ENCODE measurements around the gene MRPL14.

Gene MRPL14

DNA sequence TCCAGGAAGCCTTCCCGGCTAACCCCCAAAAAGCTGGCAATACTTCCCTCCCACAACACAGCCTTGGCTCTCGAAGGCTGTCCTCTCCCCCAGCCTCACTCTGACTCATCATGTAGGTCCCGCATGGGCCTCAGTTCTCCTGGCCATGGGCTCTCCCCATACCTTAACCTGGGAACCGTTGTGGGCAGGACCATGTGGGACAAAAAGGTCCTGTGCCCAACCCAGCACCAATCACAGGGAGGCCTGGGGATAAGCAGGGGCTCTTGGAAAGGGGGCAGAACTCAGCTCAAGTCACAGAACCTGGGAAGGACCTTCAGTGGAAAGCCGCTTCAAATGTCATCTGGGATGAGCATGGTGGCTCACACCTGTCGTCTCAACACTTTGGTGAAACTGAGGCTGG, 45.5 kb downstream of the MRPL14 start:
- no peak for DNase-seq (ENCODE audit: low read depth in 2 of 3, low spot score in 1 of 3)

DNA sequence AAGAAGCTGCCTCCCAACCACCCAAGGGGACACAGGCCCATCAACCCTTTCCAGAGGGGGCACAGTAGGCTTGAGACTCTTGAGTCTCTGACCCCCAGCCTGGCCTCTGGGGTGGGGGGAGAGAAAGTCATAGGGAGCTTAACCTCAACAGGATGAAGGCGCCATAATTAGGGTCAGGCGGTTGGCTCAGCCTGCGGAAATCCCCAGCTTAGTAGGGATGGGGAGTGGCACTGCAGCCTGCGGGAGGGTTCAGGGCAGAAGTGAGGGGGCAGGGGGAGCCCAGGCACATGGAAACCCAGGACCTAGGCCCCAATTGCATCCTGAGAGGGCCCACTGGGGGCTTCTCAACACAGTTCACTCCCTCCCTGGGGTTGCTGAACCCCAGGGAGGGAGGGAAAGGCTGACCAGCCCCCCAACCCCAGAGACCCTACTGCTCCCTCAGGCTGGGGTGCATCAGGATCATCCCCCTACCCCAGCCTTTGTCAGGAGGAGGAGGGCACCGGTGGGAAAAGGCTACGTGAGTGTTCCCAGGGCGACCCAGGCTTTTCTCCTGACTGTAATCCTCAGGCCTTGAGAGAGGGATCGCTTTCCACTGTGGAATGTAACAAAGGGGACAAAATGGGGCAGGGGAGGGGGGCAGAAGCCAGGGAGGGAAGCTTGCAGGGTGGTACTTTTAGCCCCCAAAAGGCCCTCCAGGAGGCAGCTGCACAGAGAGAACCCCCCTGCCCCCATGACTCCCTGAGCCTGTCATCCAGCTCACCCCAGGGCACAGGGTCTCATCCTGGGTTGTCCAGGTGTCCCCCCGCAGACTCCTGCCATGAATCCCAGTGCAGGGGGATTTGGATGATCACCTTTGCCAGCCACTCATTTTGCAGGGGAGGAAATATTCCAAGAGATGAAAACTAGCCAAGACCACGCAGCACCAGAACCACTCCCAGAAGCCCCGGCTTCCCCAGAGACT, 46.4 kb downstream of the MRPL14 start:
- no peak for DNase-seq (ENCODE audit: low read depth in 2 of 3, low spot score in 1 of 3)

- DNase-seq (ENCODE audit: low read depth in 2 of 3, low spot score in 1 of 3): no peak
These were observed 47.6 kb downstream of the MRPL14 start for GRCh38 chr6:44079672-44080071.

GRCh38 chr6:44078827-44079671, 48.2 kb downstream of the MRPL14 start:
- peak; percentile 58 to 83 (median 59) for DNase-seq (ENCODE audit: low read depth in 2 of 3, low spot score in 1 of 3)

DNA sequence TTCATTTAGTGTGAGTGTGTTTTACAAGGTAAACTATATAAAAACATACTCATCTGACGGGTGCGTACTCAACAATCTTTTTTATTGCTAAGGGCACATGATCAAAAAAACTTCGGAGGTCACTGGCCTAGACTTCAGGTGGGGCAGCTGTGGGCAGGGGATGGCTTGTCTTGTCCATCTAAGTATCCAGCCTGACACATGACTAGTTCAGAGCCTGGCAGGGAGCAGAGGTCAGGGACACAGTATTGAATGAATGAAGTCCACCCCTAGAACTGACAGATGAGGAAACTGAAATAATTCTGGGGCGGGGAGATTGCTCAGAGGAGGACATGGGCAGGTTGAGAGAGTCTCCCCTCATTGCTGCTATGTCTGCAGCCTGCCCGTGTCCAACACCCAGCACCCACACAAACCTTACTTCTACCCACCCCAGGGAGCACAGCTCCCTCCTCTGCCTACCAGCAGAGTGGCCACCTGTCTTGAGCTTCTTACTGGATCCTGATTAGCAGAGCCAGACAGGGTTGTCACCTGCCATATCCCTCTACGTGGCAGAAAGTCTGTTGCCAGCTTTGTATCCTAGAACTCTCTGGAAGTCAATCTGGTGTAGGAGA, 48.9 kb downstream of the MRPL14 start:
- no peak for DNase-seq (ENCODE audit: low read depth in 2 of 3, low spot score in 1 of 3)

DNA sequence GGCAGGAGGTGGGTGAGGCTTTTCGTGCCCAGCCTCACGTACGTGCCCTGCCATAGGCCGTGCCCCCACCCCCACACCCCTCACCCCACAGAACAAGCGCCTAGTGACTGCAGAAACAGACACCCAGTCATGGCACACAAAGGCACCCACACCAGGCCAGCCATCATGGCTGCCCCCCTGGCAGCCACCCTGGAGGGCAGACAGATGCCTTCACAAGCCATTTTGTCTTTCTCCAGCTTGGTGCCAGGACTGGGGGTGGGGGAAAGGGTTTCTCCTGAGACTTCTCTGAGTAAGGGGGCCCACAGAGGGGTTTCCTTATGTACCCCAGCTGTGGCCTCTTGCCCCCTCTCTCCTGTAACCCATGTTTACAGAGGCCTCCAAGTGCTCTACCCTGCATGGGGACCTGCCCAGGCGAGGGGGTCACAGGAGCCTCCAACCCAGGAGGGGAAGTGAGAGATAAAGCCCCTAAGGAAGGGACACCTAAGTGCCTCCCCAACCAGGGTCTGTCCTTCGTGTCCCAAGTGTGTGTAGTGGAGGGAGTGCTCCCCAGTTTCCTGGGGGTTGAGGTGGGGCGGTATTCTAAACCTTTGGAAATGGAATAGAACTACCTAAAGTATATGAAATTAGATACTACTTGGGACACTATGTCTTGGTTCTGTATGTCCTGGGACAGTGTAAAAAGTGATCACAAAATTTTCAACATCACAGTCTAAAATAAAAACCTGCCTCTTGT, 49.9 kb downstream of the MRPL14 start:
- no peak for DNase-seq (ENCODE audit: low read depth in 2 of 3, low spot score in 1 of 3)

- no peak for DNase-seq (ENCODE audit: low read depth in 2 of 3, low spot score in 1 of 3)
These were observed 50.7 kb downstream of the MRPL14 start for GRCh38 chr6:44076356-44077213.

- no peak for DNase-seq (ENCODE audit: low read depth in 2 of 3, low spot score in 1 of 3)
These were observed 51.5 kb downstream of the MRPL14 start for GRCh38 chr6:44075647-44076355.

DNA sequence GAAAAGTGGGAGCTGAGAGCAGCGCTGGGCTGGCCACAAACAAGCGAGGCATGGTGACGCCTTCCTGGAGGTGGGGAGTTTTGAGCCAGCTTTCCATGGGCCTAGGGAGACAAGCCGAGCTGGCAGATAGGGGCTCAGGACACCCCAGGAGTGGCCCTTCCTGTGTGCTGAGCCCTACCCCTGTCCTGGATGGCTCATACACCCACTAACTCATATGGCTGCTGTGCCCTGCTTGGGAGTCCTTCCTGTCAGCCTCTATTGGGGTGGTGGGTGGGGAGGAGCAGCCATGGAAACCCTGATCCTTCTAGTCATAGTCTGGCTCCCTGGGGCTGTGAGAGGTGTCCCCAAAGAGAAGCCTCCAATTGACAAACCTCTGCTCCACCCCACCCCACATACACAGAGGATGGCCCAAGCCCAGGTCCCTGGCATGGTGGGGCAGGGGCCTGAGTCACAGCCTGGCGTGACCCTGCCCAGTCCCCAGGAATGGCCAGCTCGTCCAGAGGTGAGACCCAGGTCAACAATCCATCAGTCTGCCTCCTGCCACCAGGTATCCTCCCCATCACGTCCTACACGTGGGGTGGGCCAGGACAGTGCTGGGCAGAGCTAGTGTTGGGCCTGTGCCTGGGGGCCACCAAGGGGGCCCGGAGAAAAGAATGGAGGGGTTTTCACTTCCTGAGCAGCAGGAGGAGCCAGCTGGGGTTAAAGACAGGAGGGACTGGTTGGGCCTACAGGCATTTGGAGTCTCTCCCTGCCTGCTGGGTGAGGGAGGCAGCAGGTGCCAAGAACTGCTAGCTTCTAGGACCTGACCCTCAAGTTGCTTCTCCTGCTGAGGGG, 52.2 kb downstream of the MRPL14 start:
- no peak for DNase-seq (ENCODE audit: low read depth in 2 of 3, low spot score in 1 of 3)

DNA sequence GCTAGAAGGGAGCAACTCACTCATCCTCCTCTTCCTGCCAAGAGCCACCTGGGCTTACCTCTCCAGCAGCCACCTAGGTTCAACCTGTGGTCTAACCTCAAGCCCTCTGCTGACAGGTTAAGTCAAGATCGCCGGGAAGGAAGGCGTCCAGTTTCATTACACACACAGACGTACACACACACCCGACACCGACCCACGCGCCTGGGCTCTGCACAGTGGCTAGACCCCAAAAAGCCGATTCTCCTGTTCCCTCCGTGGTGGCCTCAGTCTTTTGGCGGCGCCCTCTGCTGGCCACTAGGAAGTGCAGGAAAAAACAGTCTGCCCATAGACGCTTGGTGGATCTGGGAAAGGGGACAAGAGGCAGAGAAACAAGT, 52.8 kb downstream of the MRPL14 start:
- peak; percentile 57 to 66 (median 63) for DNase-seq (ENCODE audit: low read depth in 2 of 3, low spot score in 1 of 3)

DNA sequence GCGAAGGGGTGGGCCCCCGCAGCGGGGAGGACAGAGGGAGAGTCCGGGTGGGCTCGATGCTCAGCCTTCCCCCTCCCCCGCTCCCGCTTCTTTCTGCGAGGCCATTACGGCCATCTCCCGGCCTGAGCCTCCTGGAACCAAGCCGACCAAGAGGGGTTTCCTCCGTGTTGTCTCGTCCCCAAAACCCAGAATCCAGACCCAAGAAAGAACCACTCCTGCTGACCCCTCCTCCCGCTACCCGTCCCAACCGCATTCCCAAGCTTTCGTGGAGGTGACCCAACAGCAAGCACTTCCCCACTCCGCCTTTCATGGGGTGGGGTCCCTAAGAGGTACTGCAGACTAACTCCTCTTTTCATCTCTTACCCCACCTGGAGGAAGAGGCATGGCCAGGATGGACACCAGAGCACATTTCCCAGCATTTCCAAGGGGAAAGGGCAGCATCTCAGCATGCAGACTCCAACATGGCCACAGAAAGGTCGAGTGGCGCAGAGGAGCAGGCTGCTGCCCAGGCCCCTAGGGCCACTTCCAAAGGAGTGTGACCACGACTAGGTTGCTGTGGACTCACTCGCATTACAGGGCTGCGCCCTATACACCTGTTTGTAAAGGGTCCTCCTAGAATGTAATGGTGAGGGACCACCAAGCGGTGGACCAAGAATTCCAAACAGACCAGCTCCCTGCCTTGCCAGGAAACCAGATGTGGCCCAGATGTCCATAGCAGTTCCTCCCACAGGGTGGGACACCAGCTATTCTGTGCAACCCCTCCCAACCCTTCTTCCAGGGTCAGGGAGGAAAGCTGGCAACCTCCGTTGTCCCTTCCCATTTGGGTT, 53.4 kb downstream of the MRPL14 start:
- peak in 1 of 3 donors; percentile 28 for DNase-seq (ENCODE audit: low read depth in 2 of 3, low spot score in 1 of 3)

DNA sequence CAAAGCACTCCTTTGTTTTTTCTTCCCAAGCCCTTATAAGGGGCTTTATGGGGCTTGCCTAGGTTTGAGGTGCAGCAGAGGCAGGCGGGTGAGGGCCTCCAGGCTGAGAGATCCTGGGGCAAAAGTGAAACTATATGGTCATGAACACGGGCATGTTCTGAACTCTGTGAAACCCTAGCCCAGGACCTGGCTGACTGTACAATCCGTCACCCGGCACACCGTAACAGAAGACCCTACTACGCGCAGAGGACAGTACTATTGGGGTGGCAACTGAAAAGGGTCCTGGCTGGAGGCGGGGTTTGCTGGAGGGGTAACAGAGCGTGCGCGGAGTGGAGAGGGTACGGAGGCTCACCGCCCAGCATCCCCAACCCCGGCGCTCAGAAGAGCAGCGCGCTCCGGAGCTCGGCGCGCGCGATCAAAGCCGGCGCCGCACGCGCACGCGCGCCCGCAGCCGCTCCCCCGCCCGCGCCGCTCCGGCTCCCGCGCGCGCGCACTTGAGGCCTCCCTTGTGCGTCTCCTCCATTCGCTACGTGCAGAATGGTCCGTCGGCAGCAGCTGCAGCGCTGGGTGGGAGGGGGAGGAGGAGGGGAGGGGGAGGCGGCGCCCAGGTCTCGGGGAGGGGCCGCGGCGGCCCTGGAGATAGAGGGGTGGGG, 54.2 kb downstream of the MRPL14 start:
- peak; percentile 79 to 87 (median 82) for DNase-seq (ENCODE audit: low read depth in 2 of 3, low spot score in 1 of 3)

- DNase-seq (ENCODE audit: low read depth in 2 of 3, low spot score in 1 of 3): no peak
These were observed 54.7 kb downstream of the MRPL14 start for GRCh38 chr6:44072452-44072958.

GRCh38 chr6:44071670-44072451, 55.4 kb downstream of the MRPL14 start:
- DNase-seq (ENCODE audit: low read depth in 2 of 3, low spot score in 1 of 3): no peak

DNA sequence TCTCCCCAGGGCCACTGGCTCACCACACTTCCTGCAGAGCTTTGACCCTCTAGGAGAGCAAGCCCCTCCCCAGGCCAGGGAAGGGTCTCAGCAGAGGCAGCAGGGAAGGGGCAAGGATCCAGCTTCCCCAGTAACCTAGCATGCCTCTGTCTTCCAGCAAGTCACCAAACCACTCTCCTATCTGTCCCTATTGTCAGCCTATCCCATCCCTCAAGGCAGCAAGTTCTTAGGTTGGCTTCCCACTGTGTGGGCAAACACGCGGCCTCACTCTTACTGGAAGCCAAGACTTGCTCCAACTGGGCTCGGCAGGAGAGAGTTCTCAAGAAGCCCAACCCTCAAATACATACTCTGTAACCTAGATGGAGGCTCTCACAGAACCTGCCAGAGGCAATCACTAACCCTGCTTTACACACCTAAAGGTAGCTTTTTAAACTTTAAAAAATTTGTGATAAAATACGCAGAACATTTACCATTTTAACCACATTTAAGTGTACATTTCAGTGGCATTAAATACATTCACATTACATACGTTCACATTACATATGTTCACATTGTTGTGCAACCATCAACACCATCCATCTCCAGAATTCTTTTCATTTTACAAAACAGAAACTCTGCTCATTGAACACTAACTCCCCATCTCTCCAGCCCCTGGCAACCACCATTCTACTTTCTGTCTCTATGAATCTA, 58.5 kb downstream of the MRPL14 start:
- no peak for DNase-seq (ENCODE audit: low read depth in 2 of 3, low spot score in 1 of 3)
